ENCODE results near the gene HPS3.

Gene HPS3

GRCh38 chr3:149122721-149123578, 6.5 kb upstream of the HPS3 start:
- DNase-seq (ENCODE audit: low read depth in 2 of 2), result no peak

DNA sequence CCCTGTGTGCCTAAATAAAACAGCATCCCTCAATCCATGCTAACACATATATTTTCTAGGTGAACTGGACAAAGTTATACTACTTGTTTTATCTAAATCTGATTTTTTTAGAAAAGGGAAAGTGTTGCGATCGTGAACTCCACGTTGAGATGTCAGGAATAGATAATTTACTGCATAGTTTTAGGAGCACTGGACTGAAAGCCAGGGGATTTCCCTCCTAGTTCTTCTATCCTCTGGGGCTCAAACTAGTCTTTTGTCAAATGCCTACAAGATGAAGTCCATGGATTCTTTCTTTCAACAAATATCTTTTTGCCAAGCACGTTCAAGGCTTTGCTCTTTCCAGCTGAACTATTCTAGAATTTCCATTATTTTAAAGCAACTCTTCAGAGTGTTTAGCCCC, 617 bp upstream of the HPS3 start:
- no peak for DNase-seq (ENCODE audit: low read depth in 2 of 2)

- no peak for DNase-seq (ENCODE audit: low read depth in 2 of 2)
Observed at GRCh38 chr3:149131589-149131988, 2.2 kb downstream of the HPS3 start.

GRCh38 chr3:149134575-149134974, 5.1 kb downstream of the HPS3 start:
- DNase-seq (ENCODE audit: low read depth in 2 of 2), result no peak

GRCh38 chr3:149142682-149143081, 13.2 kb downstream of the HPS3 start:
- no peak for DNase-seq (ENCODE audit: low read depth in 2 of 2)

- DNase-seq (ENCODE audit: low read depth in 2 of 2), result no peak
Observed at GRCh38 chr3:149145356-149145755, 15.9 kb downstream of the HPS3 start.

DNA sequence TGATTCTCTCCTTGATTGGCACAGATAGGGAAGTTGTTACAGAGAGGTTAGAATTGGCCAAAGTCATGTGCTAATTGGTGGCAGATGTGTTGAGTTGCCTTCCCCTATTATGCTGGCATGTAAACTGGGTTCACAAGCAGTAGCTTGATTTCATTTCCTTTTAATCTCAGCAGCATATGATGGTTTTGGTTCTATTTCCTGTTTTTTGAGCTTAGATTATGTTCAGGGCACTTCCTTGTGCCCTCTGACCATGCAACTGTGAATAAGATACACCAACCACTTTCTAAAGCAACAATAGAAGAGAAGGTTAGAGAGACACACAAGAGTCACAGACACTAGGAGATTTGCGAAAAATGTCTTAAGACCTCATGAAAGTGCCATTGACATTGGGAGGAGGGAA, 16.5 kb downstream of the HPS3 start:
- no peak for DNase-seq (ENCODE audit: low read depth in 2 of 2)

DNA sequence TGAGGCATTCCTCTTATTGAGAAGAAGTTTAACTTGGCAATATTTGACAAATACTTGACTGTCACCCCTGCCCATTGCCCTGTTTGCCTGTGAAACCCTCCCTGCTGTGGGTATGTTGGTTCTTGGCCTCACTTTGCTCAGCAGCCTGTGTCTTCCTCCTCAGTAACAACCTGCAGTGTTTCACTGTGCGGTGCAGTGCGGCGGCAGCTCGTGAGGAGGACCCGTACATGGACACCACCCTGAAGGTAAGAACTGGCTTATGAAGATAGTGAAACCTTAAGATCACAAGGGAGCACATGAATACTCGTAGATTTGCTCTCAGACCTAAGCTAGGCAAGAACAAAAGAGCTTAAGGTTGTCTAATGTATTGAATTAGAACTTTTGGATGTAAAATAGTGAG, 21.0 kb downstream of the HPS3 start:
- DNase-seq (ENCODE audit: low read depth in 2 of 2), result no peak

- DNase-seq (ENCODE audit: low read depth in 2 of 2), result no peak
Observed at GRCh38 chr3:149151843-149152242, 22.4 kb downstream of the HPS3 start.

DNA sequence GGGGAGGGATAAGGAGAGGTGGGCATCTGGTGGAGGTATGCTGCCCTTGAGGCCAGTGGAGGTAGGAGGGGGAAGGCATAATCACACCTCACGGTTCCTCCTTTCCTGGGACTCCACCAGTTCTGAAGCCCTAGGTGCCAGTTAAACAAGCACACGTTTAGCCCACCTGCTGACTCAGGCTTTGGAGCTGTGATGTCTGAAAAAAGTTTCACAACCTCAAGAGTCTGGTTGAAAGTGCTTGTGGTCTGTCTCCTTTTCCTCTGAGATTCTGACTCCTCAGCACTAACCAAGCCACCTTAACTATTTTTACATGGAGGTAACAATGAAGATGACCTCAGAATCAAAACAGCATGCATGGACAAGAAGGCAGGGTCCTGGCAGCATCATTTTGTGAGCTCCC, 23.0 kb downstream of the HPS3 start:
- DNase-seq (ENCODE audit: low read depth in 2 of 2), result no peak

DNA sequence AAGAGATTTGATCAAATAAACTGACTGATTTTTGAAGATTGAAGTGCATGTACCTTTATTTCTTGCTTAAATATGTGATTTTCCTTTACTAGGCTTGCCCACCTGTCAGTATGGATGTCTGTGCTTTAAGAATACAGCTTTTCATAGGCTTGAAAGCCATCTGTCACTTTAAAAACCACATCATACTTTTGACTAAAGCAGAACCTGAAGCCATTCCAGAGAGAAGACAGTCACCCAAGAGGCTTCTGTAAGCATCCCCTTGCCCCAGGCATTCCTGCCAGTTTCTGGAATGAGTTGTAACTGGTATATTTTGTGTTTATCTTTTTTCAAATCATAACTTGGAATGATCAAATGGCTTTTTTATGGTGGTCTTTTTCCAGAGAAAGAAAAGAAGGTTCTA, 24.0 kb downstream of the HPS3 start:
- no peak for DNase-seq (ENCODE audit: low read depth in 2 of 2)

DNA sequence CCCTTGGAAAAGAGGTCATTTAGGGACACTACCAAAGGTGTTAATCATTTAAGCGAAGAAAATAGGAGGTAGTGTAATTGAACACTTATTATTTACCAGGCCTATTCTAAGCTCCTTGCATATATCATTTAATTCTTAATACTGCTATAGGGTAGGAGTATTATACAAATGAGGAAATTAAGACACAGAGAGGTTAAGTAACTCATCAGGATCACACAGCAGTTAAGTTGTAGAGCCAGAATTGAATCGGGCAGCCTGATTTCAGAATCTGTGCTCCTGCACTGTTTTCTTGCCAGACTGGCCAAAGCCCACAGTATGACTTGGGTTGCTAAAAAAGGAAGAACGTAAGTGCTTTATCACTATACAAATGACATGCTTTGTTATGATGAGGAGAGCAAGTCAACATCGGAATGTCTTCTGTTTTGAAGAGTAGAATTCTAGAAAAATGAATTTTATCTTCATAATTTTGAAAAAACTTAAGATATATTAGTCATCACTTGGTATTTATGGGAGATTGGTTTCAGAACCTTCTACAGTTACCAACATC, 31.4 kb downstream of the HPS3 start:
- DNase-seq (ENCODE audit: low read depth in 2 of 2), result no peak

GRCh38 chr3:149162007-149162406, 32.6 kb downstream of the HPS3 start:
- no peak for DNase-seq (ENCODE audit: low read depth in 2 of 2)

DNA sequence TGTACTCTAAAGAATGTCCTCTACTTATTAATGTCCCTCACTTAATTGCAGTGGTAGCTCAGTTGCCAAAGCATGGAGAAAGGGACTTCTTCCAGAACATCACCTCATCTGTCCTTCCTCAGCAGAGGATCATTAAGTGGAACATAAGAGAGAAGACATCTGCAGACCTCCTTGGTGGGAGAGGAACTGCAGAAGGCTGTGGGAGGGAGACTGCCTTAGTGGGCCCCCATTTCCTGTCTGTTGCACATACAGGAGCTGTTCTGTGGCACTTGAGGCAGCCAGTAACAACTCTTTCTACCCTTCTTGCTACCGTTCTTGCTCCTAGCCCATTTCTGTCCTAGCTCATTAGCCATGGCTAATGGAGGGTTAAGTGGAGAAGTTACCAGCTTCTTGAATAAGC, 33.6 kb downstream of the HPS3 start:
- DNase-seq (ENCODE audit: low read depth in 2 of 2), result no peak

- no peak for DNase-seq (ENCODE audit: low read depth in 2 of 2)
Observed at GRCh38 chr3:149167898-149168297, 38.5 kb downstream of the HPS3 start.

DNA sequence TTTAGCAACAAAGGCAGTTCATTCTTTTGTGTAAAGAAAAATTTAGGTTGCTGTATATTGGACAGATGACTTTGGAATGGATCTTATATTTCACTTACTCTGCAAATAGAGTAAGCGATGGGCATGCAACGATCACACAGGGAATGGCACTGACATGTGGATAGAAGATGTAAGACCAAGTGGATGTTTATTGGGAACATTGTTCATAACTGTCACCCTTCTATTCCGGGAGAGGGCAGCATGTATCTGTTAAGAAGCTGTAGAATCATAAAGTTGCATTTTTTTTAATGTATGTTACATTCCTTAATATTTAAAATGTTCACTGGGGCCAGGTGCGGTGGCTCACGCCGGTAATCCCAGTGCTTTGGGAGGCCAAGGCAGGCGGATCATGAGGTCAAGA, 41.2 kb downstream of the HPS3 start:
- DNase-seq (ENCODE audit: low read depth in 2 of 2), result no peak

- no peak for DNase-seq (ENCODE audit: low read depth in 2 of 2)
Observed at GRCh38 chr3:149174901-149175300, 45.5 kb downstream of the HPS3 start.

- DNase-seq (ENCODE audit: low read depth in 2 of 2), result no peak
Observed at GRCh38 chr3:149177122-149177521, 47.7 kb downstream of the HPS3 start.

DNA sequence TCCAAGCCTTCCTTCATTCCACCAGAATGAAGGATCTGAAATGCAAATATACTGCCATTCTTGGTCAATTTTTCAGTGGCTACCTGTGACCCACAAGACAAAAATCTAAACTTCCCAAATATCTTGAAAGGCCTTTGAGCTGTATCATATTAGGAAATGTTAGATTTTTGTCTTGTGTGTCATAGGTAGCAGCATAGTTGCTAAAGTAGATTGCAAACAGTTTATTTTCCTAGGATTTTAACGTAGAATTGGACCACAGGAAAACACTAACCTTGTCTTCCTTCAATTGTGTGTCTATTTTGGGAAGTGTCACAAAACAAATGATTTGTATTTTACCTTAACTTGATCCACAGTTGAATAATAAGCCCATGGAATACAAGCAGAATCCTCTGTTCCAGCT, 49.8 kb downstream of the HPS3 start:
- no peak for DNase-seq (ENCODE audit: low read depth in 2 of 2)

GRCh38 chr3:149180057-149180573, 50.7 kb downstream of the HPS3 start:
- no peak for DNase-seq (ENCODE audit: low read depth in 2 of 2)

GRCh38 chr3:149181182-149181581, 51.7 kb downstream of the HPS3 start:
- DNase-seq (ENCODE audit: low read depth in 2 of 2), result no peak

- DNase-seq (ENCODE audit: low read depth in 2 of 2), result no peak
Observed at GRCh38 chr3:149186219-149186618, 56.8 kb downstream of the HPS3 start.

DNA sequence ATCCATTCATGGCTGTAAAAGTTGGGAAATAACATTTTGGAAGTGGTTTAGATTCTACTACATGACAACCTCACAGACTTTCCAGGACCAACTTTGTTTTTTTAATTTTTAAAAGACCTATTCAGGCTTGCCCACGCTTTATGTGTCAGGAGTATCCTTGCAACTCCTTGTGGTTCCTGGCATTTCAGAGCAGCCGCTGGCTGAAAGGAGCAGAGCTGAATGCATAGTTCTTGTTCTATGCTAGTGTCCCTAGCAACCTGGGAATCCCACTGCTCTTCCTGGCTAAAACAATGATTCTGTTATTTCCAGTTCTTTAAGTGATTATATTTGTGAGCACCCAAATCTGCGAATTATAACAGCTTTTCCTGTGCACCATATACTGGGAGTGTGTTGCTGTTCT, 57.3 kb downstream of the HPS3 start:
- no peak for DNase-seq (ENCODE audit: low read depth in 2 of 2)
